Heart left ventricle (tissue), 13 donors: ENCODE data around the gene MED6.

Experiments used
- POLR2A ChIP-seq, 2 donors: fragments of 450-650 bp; IDR thresholded peaks; one replicate each; pipeline ENCODE4 v1.6.1; 2017; ENCODE audit warnings: antibody characterized with exemption in 2 of 2, mild to moderate bottlenecking in 2 of 2, moderate library complexity in 2 of 2
- TF ChIP-seq, protein P1 (sequence below), 12 donors: fragments of 200-600 bp; sonication (generic) in 4 of 12; IDR thresholded peaks; one replicate each; pipeline versions ENCODE4 v1.5.0 to v1.8.0; 2018 to 2022; ENCODE audit warnings: antibody characterized with exemption in 12 of 12, mild to moderate bottlenecking in 5 of 12
- donor health status: ischemic (EF 13 %, LVEDD 7.1; RV severe dilation, severe dysfunction).
- donor health status: DM: no; HTN: yes; CAD: no.
- donor health status: DM: no; HTN: no; CAD: no.
- donor health status: ischemic (EF 25% LVEDD 6.9; RV normal size, moderate dysfunction).
- donor health status: ischemic (EF 25% LVEDD 5.7; RV mildly dilated, moderate dysfunction).
- donor health status: ischemic (EF 35%, LVEDD 5.7; RV mildly dilated, moderate dysfunction).
- donor health status: nonischemic (EF 11% LVEDD 7.7; RV severe dilation, severe dysfunction).
- donor health status: DM: yes; HTN: yes; CAD: no.
- donor health status: PGD.
- donor health status: ischemic (EF 29% LVEDD 5.4; RV normal size, mild dysfunction).
- donor health status: nonischemic (EF 23%, LVEDD 6.1; RV moderate dilation, normal function).

DNA sequence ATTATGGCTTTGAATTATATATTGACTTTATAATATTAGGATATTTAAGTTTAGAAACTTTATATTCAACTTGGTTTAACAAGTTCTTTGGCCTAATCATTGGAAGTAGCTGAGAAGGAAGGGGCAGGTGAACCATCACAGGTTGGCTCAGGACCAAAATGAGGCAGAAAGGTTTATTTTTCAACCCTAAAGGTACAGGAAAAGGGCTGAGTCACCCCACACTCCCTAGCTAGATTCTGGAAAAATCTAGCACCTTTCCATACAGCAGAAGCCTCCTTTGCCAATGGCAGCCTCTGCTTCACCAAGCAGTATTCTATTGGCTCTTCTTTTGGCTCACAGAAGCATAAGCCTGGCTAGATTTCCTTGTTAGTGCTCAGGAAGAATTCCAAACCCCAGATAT lies 19.3 kb upstream of the MED6 start:
- no peak for TF ChIP-seq POLR2A (IDR thresholded peaks at IDR 0.05)
- TF ChIP-seq, protein P1, sequence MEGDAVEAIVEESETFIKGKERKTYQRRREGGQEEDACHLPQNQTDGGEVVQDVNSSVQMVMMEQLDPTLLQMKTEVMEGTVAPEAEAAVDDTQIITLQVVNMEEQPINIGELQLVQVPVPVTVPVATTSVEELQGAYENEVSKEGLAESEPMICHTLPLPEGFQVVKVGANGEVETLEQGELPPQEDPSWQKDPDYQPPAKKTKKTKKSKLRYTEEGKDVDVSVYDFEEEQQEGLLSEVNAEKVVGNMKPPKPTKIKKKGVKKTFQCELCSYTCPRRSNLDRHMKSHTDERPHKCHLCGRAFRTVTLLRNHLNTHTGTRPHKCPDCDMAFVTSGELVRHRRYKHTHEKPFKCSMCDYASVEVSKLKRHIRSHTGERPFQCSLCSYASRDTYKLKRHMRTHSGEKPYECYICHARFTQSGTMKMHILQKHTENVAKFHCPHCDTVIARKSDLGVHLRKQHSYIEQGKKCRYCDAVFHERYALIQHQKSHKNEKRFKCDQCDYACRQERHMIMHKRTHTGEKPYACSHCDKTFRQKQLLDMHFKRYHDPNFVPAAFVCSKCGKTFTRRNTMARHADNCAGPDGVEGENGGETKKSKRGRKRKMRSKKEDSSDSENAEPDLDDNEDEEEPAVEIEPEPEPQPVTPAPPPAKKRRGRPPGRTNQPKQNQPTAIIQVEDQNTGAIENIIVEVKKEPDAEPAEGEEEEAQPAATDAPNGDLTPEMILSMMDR (IDR thresholded peaks at IDR 0.05), result no peak
